GM18508 (cell line): Measurements from ENCODE around the gene PSG1.
"Not testable (repeated sequence)": the region's sequence is repeated elsewhere in the genome, so short reads cannot be mapped to it uniquely, and the experiment has no call there.

Source experiments
- ATAC-seq: cut with Tn5 transposase; IDR thresholded peaks from one replicate; pipeline ENCODE4 v1.9.1; 2021; ENCODE audit warnings: moderate number of reproducible peaks; ENCODE audit not compliant: insufficient read depth, unreplicated experiment

The PSG1 gene

DNA sequence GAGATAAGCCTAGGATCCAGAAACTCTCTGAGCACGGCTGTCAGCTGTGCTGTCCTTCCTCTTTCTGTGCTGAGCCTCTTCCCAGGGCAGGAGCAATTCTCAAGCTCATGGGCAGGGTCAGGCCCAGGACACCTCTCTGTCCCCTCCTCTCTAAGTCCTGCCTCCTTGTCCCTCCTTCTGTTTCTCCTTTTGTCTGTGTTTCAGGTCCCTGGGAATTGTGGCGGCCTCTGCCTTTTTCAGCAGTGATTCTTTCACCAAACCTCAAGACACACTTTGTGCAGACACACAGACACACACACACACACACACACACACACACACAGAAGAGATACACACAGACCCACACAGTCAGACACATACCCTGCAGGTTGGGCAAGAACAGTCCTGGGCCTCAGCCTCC is at the start of gene PSG1:
Gene PSG1, minus strand, starts transcription at position 101 of the 400 bp plus-strand sequence. CDS start 132 bp downstream, outside the sequence.
- no peak for ATAC-seq

DNA sequence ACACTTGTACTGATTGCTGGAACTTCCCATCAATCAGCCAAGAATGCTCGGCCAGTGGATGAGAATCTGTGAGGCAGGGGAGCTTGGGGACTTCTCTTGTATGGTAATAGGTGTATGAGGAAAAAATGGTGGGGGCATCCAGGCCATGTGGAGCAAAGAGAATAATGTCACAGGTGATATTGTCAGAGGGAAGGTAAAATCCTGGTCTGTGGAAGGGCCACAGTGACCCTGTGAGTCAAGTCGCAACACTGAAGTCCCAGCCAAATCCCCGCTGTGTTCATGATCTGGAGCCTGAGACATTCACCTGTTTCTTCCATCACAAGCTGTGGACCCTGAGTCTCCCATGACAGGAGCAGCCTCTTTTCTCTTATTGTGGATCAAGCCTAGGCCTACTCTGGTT is 49.4 kb upstream of the PSG1 start:
- no peak for ATAC-seq

DNA sequence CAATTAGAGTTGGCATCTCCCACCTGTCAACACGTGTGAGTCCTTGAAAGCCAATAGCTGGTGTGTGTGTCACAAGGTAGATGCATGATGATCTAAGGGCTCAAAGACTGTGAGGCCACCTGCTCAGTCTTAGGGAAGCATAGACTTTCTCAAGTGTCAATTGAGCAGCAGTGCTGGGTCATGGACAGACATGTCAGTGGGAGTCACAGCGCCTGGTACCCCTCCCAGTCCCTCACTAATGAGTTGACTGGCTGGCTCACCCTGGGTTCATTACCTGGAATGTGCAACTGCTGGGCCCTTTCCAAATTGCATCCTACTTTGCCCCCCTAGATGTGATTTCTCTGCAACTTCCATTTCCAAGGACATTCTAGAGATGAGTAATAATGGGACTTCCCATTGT is 47.3 kb upstream of the PSG1 start:
- no peak for ATAC-seq

DNA sequence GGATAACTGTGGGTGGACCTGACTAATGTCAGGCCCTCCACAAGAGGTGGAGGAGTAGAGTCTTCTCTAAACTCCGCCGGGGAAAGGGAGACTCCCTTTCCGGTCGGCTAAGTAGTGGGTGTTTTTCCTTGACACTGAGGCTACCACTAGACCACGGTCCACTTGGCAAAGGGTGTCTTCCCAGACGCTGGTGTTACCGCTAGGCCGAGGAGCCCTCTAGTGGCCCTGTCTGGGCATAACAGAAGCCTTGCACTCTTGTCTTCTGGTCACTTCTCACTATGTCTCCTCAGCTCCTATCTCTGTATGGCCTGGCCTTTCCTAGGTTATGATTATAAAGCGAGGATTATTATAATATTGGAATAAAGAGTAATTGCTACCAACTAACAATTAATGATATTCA is 43.6 kb upstream of the PSG1 start:
- ATAC-seq = not testable (repeated sequence)

DNA sequence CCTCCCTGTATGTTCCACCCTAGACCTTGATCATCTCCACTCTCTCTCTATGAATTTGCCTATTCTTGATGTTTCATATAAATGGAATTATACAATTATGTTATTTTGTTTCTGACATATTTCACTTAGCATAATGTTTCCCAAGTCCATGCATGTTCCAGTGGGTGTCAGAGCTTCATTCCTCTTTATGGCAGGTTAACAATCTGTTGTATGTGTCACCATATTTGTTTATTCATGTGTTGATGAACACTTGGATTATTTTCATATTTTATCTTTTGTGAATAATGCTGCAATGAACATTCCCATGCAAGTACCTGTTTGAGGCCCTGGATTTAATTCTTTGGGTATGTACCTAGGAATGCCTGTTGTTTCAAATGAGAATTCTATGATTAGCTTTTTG is 41.5 kb upstream of the PSG1 start:
- ATAC-seq = not testable (repeated sequence)

DNA sequence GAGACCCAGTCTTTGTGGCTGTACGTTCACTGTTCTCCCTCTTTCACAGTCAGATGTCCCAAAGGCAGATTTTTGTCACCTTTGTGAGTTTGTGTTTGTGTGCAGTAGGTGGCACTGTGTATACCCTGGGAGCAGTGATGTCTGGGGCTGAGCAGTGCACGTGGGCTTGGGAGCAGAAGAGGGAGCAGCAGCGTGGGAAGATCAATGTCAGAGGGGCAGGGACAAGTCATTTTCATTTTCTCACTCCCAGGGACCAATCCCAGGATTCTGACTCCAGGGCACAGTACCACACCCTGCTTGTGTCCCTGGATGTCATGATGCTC is 40.2 kb upstream of the PSG1 start:
- ATAC-seq = no peak

DNA sequence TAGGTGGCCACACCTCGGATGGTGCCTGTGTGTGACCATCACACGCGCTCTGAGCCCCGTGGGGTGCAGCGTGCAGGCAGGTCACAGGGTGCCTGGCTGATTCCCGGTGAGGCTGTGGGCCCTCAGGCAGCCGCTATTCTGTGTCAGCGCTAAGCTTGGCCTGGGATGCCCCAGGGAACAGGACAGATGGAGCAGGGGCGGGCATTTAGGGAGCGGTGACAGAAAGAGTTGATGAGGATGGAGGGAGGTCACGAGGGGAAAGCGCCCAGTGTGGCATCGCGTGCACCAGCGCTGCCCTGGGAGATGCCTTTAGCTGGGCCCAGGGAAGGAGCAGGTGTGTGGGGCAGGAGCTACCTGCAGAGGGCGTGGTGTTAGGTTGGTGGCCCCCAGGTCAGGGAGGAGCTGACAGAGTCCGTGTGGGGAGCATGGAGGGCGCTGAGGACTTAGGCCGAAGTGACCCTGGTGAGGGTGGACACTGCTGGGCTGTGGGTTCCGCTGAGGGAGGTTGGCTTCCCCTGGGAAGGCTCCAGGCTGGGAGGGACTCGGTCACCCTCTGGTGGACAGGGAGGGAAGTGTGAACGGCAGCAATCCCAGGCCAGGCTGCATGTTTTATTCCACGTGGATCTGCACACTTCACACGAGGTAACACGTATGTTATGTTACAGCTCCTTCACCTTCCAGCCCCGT is 39.7 kb upstream of the PSG1 start:
- ATAC-seq = not testable (repeated sequence)

DNA sequence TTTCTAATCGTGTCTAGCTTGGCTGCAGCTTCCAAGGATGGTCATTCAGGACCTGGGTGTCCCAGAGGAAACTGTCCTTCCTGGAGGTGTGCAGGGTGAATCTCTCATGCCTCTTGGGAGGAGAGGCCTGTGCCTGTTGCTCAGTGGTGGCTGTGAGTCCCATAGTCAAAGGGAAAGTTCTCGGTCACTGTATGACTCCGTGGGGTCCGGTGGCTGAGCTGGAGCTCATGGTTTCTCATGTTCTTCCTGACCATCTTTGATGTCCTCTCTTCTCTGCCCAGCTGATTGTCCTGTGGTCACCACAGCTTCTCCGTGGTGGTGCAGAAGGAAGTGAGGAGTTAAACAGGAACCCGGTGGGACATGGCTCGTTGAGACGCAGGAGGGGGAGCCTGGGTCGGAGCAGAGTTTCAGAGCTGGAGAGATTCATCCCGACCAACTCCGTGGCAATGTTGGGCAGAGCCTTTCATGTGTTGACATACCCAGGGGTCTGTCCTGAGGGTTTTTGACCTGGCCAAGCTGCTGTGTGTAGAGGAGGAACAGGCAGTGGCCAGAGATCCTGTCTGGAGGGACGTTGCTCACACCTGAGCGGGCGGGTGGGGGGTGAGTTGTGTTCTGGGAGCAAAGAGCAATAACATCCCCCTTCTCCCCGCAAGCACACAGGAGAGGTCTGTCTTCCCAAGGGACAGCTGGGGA is 39.0 kb upstream of the PSG1 start:
- not testable (repeated sequence) for ATAC-seq

DNA sequence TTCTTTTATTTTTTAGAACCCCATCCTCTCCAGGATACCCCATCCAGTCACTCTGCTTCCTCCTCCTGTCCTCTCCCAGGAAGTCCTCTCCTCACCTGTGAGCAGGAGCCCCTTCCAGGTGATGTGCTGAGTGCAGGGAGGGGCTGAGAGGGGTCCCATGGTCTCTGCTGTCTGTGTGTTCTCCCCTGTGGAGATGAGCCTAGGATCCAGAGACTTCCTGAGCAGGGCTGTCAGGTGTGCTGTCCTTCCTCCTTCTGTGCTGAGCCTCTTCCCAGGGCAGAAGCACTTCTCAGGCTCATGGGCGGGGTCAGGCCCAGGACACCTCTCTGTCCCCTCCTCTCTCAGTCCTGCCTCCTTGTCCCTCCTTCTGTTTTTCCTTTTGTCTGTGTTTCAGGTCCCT is 38.1 kb upstream of the PSG1 start, which contains the start of gene PSG6:
Gene PSG6, minus strand, starts transcription at position 261 of the 400 bp plus-strand sequence. Its CDS starts 102 bp downstream, at position 159.
- not testable (repeated sequence) for ATAC-seq

DNA sequence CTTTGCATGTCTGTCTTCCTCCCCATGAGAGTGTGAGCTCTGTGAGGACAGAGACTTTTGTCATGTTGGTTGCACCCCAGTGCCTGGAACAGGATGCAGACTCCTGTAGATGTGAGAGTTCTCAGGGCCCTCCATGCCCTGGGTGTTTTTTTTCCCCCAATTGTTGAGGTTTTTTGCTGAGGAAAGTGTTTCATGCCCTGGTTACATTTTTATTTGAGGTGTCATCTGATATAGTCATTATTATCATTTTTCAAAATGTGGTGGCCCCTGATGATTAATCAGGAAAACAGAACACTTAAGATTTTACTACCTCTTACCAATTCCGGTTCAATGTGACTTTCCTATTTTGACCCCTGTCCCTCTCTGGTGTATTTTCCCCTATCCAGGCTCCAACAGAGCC is 37.4 kb upstream of the PSG1 start:
- ATAC-seq = not testable (repeated sequence)

DNA sequence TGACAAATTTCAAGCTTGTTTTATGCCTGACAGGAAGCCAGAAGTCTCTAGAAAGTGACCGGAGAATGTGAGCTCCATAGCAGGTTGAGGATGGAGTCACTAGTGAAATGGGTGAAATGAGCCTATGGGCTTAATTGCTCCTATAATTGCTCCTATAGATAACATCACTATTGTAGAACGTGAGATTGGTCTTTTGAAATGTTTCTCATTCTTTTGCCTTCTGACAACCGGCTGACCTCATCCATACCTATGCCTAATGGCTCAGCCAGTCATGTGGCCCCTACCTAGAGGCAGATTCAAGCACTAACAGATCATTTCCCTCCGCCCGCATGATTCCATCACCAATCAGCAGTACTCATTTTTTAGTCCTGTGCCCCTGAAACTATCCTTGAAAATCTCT is 34.0 kb upstream of the PSG1 start:
- ATAC-seq = not testable (repeated sequence)

DNA sequence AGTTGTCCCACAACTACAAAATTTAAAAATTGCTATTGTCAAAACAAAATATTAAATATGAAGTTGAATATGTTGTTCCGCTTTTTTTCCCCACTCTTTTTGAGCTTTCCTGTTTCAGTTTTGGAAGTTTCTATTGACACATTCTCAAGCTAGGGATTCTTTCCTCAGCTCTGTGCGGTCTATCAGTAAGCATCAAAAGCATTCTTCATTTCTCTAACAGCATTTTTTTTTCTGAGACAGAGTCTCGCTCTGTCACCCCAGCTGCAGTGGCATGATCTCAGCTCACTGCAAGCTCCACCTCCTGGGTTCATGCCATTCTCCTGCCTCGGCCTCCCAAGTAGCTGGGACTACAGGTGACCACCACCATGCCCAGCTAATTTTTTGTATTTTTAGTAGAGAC is 33.4 kb upstream of the PSG1 start:
- not testable (repeated sequence) for ATAC-seq

DNA sequence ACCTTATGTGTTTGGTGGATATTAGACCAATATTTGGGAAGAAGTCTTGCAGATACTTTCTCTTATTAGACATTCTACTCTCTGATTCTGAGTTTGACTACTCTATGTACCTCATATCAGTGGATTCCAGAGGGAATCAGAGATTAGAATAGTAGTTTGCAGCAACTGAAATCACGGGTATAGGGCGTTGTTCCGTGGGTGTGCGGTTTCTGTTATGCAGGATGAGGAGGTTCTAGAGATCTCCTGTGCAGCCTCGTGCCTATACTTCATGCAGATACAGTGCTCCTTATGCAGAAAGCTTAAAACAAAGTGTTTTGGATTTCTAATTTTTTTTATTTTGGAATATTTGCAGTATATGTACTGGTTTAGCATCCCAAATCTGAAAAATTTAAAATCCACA is 32.2 kb upstream of the PSG1 start:
- ATAC-seq = not testable (repeated sequence)

DNA sequence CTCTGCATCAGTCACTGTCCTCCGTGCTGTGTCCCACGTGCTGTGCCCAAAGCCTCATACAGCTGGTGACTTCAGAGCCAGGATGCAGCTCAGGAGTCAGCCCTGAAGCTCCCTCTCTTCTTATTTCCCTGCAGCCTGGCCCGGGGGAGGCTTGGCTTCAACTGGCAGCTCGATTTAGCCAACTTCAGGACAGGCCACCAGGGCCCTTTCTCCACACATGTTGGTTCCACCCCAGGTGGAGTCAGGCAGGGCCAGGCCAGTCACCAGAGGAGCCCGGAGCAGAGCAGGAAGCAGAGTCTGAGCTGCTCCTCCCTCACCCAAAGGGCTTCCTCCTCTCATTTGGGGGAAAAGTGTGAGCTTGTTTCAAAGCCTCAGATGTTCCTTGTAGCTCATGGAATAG is 26.6 kb upstream of the PSG1 start:
- ATAC-seq = not testable (repeated sequence)

DNA sequence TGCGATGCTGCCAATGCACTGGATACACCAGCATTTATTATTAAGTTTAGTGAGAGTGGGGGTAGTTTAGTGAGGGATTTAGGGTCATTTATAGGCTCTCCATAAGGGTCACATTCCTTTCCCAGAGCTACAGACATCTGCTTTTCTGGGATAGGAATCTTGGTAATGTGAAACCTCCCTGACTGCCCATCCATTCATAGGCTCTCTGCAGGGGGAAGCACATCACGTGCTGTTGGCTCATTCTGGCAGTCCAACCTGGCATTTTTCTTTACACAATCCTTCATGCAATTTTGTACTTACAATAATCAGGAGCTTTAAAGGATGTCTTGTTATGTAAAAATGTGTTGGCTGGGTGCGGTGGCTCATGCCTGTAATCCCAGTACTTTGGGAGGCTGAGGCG is 21.0 kb upstream of the PSG1 start:
- not testable (repeated sequence) for ATAC-seq

DNA sequence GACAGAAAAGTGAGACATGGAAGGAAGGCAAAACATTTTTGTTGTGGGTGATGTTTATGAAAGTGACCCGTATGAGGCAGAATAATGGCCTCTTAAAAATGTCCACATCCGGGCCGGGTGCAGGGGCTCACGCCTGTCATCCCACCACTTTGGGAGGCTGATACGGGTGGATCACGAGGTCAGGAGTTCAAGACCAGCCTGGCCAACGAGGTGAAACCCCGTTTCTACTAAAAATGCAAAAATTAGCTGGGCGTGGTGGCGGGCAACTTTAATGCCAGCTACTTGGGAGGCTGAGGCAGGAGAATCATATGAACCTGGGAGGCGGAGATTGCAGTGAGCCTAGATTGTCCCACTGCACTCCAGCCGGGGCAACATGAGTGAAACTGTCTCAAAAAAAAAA is 20.2 kb upstream of the PSG1 start:
- not testable (repeated sequence) for ATAC-seq

DNA sequence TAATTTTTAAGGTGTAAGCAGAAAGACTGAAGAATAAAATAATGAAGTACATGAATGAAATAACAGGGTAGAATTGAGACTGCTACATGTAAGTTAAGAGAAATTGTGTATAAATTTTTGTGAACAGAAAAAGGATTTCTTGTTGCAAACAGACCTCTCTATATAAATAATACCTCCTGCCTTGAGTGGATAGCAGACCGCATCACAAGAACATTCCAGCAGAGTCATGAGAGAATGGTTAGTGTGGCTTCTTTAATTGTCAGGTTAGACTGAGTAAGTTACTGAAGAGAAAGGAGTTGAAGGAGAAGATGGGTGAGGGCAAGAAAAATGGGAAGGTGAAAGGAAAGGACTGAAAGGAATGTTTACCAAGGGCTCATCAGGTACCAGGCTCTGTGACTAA is 19.6 kb upstream of the PSG1 start:
- ATAC-seq = not testable (repeated sequence)

DNA sequence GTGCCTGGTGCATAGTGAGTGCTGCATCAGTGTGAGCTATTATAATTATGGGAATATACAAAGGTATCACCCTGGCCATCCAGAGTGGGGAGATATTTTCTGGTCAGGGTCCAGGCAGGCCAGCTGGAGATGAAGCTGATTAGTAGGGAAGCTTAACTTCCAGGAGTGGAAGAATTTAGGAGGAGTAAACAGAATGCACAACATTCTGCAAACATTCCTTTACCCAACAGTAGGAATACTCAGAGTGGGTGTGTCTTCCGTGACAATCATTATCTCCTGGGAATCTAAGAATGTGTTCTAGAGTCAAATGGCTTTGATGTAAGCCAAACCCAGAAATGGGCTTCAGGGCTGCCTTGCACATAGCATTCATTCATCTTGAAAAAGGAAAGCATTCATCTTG is 19.1 kb upstream of the PSG1 start:
- not testable (repeated sequence) for ATAC-seq

DNA sequence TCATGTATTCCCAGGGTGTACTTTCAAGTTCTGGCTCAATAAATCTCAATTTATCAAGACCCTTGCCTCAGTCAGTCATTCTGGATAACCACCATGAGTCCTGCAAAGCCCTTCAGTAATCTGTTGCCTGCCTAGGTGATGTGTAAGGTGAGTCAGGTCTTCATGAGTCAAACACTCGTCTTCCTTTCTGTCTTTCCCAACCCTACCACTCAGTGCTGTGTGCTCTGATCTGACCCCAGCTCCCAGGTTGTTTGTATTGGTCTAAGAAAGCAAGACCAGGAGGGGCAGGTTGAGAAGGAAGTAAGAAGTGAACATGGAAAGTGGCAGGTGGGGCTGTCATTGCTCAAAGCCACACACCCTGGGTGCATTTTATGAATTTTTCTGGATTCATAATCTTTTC is 18.2 kb upstream of the PSG1 start:
- not testable (repeated sequence) for ATAC-seq

DNA sequence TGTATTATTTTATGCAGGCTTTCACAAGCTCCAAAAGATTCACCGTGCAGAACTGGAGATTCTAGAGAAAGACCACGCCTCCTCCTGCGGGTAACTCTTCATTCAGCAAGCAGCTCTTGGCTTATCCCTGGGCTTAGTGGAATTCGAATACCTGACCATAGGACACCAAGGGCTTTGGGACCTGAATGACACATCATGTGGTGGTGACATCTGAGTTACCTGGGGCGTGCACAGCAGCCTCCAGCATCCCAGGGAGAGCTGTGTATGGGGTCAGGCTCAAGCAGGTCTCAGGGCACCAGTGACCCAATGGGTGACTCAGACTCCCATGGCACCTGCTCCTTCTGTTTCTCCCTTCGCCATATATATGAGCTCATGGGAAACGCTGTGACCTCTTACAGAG is 10.9 kb upstream of the PSG1 start:
- ATAC-seq = not testable (repeated sequence)

DNA sequence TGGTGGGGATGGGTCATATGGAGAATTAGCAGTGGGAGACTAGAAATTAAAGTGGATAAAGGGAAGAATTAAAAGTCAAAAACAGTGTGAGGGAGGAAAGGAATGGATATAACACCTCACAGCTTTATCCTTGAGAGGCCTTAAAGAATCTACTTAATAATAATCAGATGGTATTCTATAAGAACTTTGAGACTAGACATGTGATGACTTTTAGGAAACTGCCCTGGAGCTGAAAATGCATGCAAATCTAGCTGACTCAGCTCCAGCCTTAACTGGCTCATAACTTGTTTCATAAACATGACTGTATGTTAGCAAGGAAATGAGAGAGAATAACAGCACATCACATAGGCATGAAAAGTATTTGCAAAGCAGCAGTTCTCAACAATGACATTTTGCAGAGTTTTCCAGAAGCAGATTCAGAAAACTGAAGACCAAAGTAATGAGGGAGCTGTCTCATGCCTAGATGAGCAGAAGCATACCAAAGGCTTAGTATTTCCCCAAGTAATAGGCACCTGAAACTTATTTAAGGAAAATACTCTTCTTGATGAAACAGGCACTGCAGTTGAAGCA is 8.4 kb upstream of the PSG1 start:
- ATAC-seq = not testable (repeated sequence)
